Islet of Langerhans (tissue), 1 donor: ENCODE measurements around the gene PPP1R3F.
"Not testable (repeated sequence)": the region's sequence is repeated elsewhere in the genome, so short reads cannot be mapped to it uniquely, and the experiment has no call there.

ENCODE experiments used
- FAIRE-seq: peaks from one replicate; lab custom pipeline; 2011; peaks lifted over from hg19 to GRCh38; lab: Jason Lieb, UNC

PPP1R3F gene

GRCh38 chrX:49323735-49324134 lies 54.1 kb downstream of the PPP1R3F start:
- FAIRE-seq, result not testable (repeated sequence)

GRCh38 chrX:49330421-49330820 lies 60.8 kb downstream of the PPP1R3F start:
- not testable (repeated sequence) for FAIRE-seq

GRCh38 chrX:49331282-49331681 lies 61.7 kb downstream of the PPP1R3F start, which contains the start of gene GAGE13:
Gene GAGE13 (plus strand): TSS chrX:49331582. CDS start chrX:49332738, 1,156 bp downstream.
- not testable (repeated sequence) for FAIRE-seq

- not testable (repeated sequence) for FAIRE-seq
Observed at GRCh38 chrX:49331841-49332240, 62.2 kb downstream of the PPP1R3F start.
